Liver (tissue), 9 donors: ENCODE results near the gene ATG10. TPM values are rescaled to one million over a fixed set of nuclear protein-coding genes. Genes with fewer than 3 reads are reported as not detected.

ENCODE experiments used
- DNase-seq: peaks from one replicate; pipeline ENCODE4 v3.0.0-alpha.2; 2017; ENCODE audit warnings: low spot score
- H3K27ac ChIP-seq, 2 donors: one replicate each; pipeline ENCODE4 v1.7.0; 2013; ENCODE audit warnings: inconsistent platforms in 2 of 2, low read length in 2 of 2, control low read depth in 1 of 2, low read depth in 1 of 2, mild to moderate bottlenecking in 1 of 2
- H3K27me3 ChIP-seq, 4 donors: one replicate each; pipeline versions ENCODE4 v1.6.1 to v1.7.0; 2013; ENCODE audit warnings: low read length in 3 of 4, inconsistent platforms in 1 of 4, mild to moderate bottlenecking in 1 of 4, moderate library complexity in 1 of 4; ENCODE audit not compliant: control insufficient read depth in 4 of 4, insufficient read depth in 4 of 4
- H3K36me3 ChIP-seq, 4 donors: one replicate each; pipeline versions ENCODE4 v1.6.1 to v1.7.0; 2013; ENCODE audit warnings: low read length in 3 of 4, mild to moderate bottlenecking in 3 of 4, low read depth in 1 of 4, moderate library complexity in 1 of 4; ENCODE audit not compliant: control insufficient read depth in 4 of 4, insufficient read depth in 3 of 4
- H3K4me1 ChIP-seq, 4 donors: one replicate each; pipeline versions ENCODE4 v1.6.1 to v1.7.0; 2013; ENCODE audit warnings: low read length in 3 of 4, mild to moderate bottlenecking in 3 of 4, moderate library complexity in 1 of 4; ENCODE audit not compliant: control insufficient read depth in 4 of 4, insufficient read depth in 4 of 4
- H3K4me3 ChIP-seq, 3 donors: one replicate each; pipeline versions ENCODE4 v1.6.1 to v1.7.0; 2013; ENCODE audit warnings: low read length in 3 of 3, control low read depth in 1 of 3, low read depth in 1 of 3, mild to moderate bottlenecking in 1 of 3
- H3K9ac ChIP-seq, 2 donors: one replicate each; pipeline ENCODE4 v1.7.0; 2013; ENCODE audit warnings: low read length in 2 of 2, mild to moderate bottlenecking in 2 of 2, moderate library complexity in 2 of 2, control low read depth in 1 of 2, low read depth in 1 of 2
- H3K9me3 ChIP-seq, 4 donors: one replicate each; pipeline versions ENCODE4 v1.6.1 to v1.7.0; 2013; ENCODE audit warnings: low read length in 3 of 4; ENCODE audit not compliant: control insufficient read depth in 4 of 4
- ATF3 ChIP-seq: IDR thresholded peaks from 2 replicates; pipeline ENCODE4 v1.6.1; 2016; ENCODE audit warnings: antibody characterized with exemption
- EGR1 ChIP-seq, 2 donors: IDR thresholded peaks; 2 replicates each; pipeline ENCODE4 v1.6.1; 2016 to 2018; ENCODE audit warnings: antibody characterized with exemption in 2 of 2, low read depth in 2 of 2
- FOXA1 ChIP-seq: IDR thresholded peaks from 2 replicates; pipeline ENCODE4 v1.6.1; 2016; ENCODE audit warnings: antibody characterized with exemption
- HNF4G ChIP-seq: IDR thresholded peaks from 2 replicates; pipeline ENCODE4 v1.6.1; 2016; ENCODE audit warnings: antibody characterized with exemption
- MAX ChIP-seq: IDR thresholded peaks from 2 replicates; pipeline ENCODE4 v1.6.1; 2016; ENCODE audit warnings: antibody characterized with exemption
- RXRA ChIP-seq, 2 donors: IDR thresholded peaks; 2 replicates each; pipeline ENCODE4 v1.6.1; 2017 to 2018; ENCODE audit warnings: antibody characterized with exemption in 2 of 2, mild to moderate bottlenecking in 1 of 2
- SP1 ChIP-seq: IDR thresholded peaks from 2 replicates; pipeline ENCODE4 v1.6.1; 2018; ENCODE audit warnings: antibody characterized with exemption, mild to moderate bottlenecking
- TAF1 ChIP-seq: conservative IDR thresholded peaks from 2 replicates; pipeline ENCODE4 v1.6.1; 2016; ENCODE audit warnings: antibody characterized with exemption, mild to moderate bottlenecking
- YY1 ChIP-seq: IDR thresholded peaks from 2 replicates; pipeline ENCODE4 v1.6.1; 2016; ENCODE audit warnings: antibody characterized with exemption, mild to moderate bottlenecking
- ZBTB33 ChIP-seq: IDR thresholded peaks from 2 replicates; pipeline ENCODE4 v1.6.1; 2016; ENCODE audit warnings: antibody characterized with exemption
- WGBS: extraction: QIAGEN DNeasy Blood & Tissue Kit; methylation state at CpG from one replicate; pipeline ENCODE4 v1.1.7; 2013; 5-methylcytosine and 5-hydroxymethylcytosine counted together
- polyA plus RNA-seq, 2 donors: library from polyadenylated mRNA; stranded (reverse) in 1 of 2; unstranded in 1 of 2; fragments of 200-250 nt in 1 of 2; fragments of >200 nt in 1 of 2; fragmentation: Nextera tagmentation in 1 of 2; extraction: Ambion mirVana in 1 of 2; gene quantifications; one replicate each; pipeline versions ENCODE4 v1.2.1 to v1.2.3, GENCODE V29; 2013 to 2015
- total RNA-seq, 2 donors: library from RNA; depleted of rRNA; stranded (reverse); fragments of >200 nt; gene quantifications; one replicate each; pipeline ENCODE4 v1.2.3, GENCODE V29; 2014
- donor health status: healthy.
- donor health status: healthy.
- donor health status: healthy.
- donor health status: healthy.
- donor health status: healthy.

ATG10 gene
- total and polyA plus RNA-seq, 4 donors: 3.1 to 7.8 (median 7.4) TPM

GRCh38 chr5:82158755-82159413 is 187.1 kb downstream of the ATG10 start:
- WGBS: 97% methylated on average over 3 of the region's 3 CpGs
- H3K4me1 ChIP-seq: peaks cover 0 to 5% (median 3%) of the 10 kb centered on the region in 4 donors

GRCh38 chr5:82160948-82161347 is 189.1 kb downstream of the ATG10 start:
- Histone ChIP-seq H3K9me3 (no peaks in the 10 kb centered on the region), H3K27me3 (no peaks in the 10 kb centered on the region), H3K4me3 (no peak overlapping the region), H3K9ac (no peak overlapping the region), H3K4me1 (peaks cover 3 to 16% (median 5%) of the 10 kb centered on the region in 4 donors), H3K27ac (no peak overlapping the region), H3K36me3 (no peaks in the 10 kb centered on the region)
- no peak for DNase-seq
- no peak for TF ChIP-seq ZBTB33
- TF ChIP-seq RXRA (IDR thresholded peaks at IDR 0.05): no peak
- no peak for TF ChIP-seq SP1
- no peak for TF ChIP-seq ATF3
- TF ChIP-seq EGR1 (IDR thresholded peaks at IDR 0.05; ENCODE audit: low read depth in 2 of 2): no peak
- no peak for TF ChIP-seq FOXA1

More at GRCh38 chr5:82158755-82159413, 187.1 kb downstream of the ATG10 start:
- H3K27ac ChIP-seq: no peak overlapping the region
- no peaks in the 10 kb centered on the region for H3K36me3 ChIP-seq
- no peak overlapping the region for H3K4me3 ChIP-seq
- TF ChIP-seq HNF4G (no peak), FOXA1 (no peak), MAX (no peak), TAF1 (no peak), EGR1 (IDR thresholded peaks at IDR 0.05; ENCODE audit: low read depth in 2 of 2) (no peak), YY1 (no peak), ATF3 (no peak)
- H3K27me3 ChIP-seq: no peaks in the 10 kb centered on the region
- no peak overlapping the region for H3K9ac ChIP-seq
- no peaks in the 10 kb centered on the region for H3K9me3 ChIP-seq
- no peak for DNase-seq

- Histone ChIP-seq H3K27ac (no peak overlapping the region), H3K36me3 (no peaks in the 10 kb centered on the region), H3K27me3 (no peaks in the 10 kb centered on the region), H3K9ac (no peak overlapping the region), H3K9me3 (no peaks in the 10 kb centered on the region), H3K4me1 (peaks cover 3 to 16% (median 5%) of the 10 kb centered on the region in 4 donors), H3K4me3 (no peak overlapping the region)
- TF ChIP-seq SP1 (no peak), FOXA1 (no peak), MAX (no peak)
- 93% methylated on average over 4 of the region's 4 CpGs for whole genome bisulfite sequencing
- no peak for DNase-seq
Observed at GRCh38 chr5:82162573-82162972, 190.8 kb downstream of the ATG10 start.
